Gastrocnemius medialis (tissue), 4 donors: ENCODE results near the gene AFG3L2. TPM values are rescaled to one million over a fixed set of nuclear protein-coding genes. Genes with fewer than 3 reads are reported as not detected.

Source experiments
- ATAC-seq, 2 donors: fragments of 150-250 bp; one replicate each; pipeline ENCODE4 v1.9.1; 2016
- DNase-seq, 2 donors: peaks; one replicate each; pipeline ENCODE4 v3.0.0-alpha.2; 2019
- H3K27ac ChIP-seq, 4 donors: fragments of 200-600 bp; sonication (generic); 1 replicate in 1 of 4; 2 replicates in 3 of 4; pipeline ENCODE4 v1.5.1; 2016 to 2018; ENCODE audit warnings: mild to moderate bottlenecking in 2 of 4, moderate library complexity in 1 of 4
- H3K27me3 ChIP-seq, 3 donors: fragments of 200-600 bp; sonication (generic) in 2 of 3; 1 replicate in 1 of 3; 2 replicates in 2 of 3; pipeline versions ENCODE4 v1.5.1 to v1.6.0; 2016 to 2019; ENCODE audit warnings: mild to moderate bottlenecking in 1 of 3, moderate library complexity in 1 of 3
- H3K36me3 ChIP-seq, 2 donors: fragments of 200-600 bp; sonication (generic) in 1 of 2; one replicate each; pipeline ENCODE4 v1.5.1; 2017 to 2018
- H3K4me1 ChIP-seq, 2 donors: fragments of 200-600 bp; sonication (generic) in 1 of 2; one replicate each; pipeline ENCODE4 v1.5.1; 2016 to 2017; ENCODE audit warnings: mild to moderate bottlenecking in 2 of 2
- H3K4me3 ChIP-seq, 4 donors: fragments of 200-600 bp; sonication (generic) in 3 of 4; 1 replicate in 1 of 4; 2 replicates in 3 of 4; pipeline ENCODE4 v1.5.1; 2016 to 2019; ENCODE audit warnings: mild to moderate bottlenecking in 2 of 4
- H3K9me3 ChIP-seq, 3 donors: fragments of 200-600 bp; sonication (generic) in 2 of 3; 1 replicate in 1 of 3; 2 replicates in 2 of 3; pipeline ENCODE4 v1.5.1; 2016 to 2019
- CTCF ChIP-seq, 5 experiments: fragments of 450-650 bp in 3 of 5; fragments of 200-600 bp in 2 of 5; sonication (generic) in 2 of 5; IDR thresholded peaks in 4 of 5; conservative IDR thresholded peaks in 1 of 5; 1 replicate in 4 of 5; 2 replicates in 1 of 5; pipeline ENCODE4 v1.5.1; 2016 to 2019; ENCODE audit warnings: antibody characterized with exemption in 5 of 5, mild to moderate bottlenecking in 3 of 5, moderate library complexity in 3 of 5
- POLR2A ChIP-seq, 2 donors: fragments of 450-650 bp; IDR thresholded peaks; one replicate each; pipeline ENCODE4 v1.6.1; 2017; ENCODE audit warnings: antibody characterized with exemption in 2 of 2, mild to moderate bottlenecking in 2 of 2, moderate library complexity in 2 of 2
- in situ Hi-C, 4 donors: fragments of 200-750 bp; cut with MboI; loops; one replicate each; pipeline versions ENCODE4 v1.15.0 to v1.8.0; 2017; ENCODE audit warnings: low sequenced_read_pairs in 4 of 4
- intact Hi-C: fragments of 100-400 bp; cut with DNase I; formaldehyde crosslinking; loops from one replicate; pipeline ENCODE4 v1.15.1; 2023; ENCODE audit warnings: low total_unique reads
- total RNA-seq, 4 donors: library from RNA; depleted of rRNA; stranded (reverse); fragments of >200 nt; gene quantifications; one replicate each; pipeline versions ENCODE4 v1.1.0 to v1.2.3, GENCODE V29; 2016

Gene AFG3L2
- total RNA-seq, 4 donors from 2014 or later, result 102 to 166 (median 124) TPM

- DNase-seq (no peak), ATAC-seq (no peak)
- peaks cover 15 to 27% of the 10 kb centered on the region in 2 donors for H3K4me1 ChIP-seq
- no peaks in the 10 kb centered on the region for H3K27me3 ChIP-seq
- intact Hi-C loops, result no loop called here
- peak overlapping the region in 1 of 4 donors; percentile 34 for H3K27ac ChIP-seq
- H3K9me3 ChIP-seq, result no peaks in the 10 kb centered on the region
- H3K36me3 ChIP-seq, result peaks cover 0 to 48% of the 10 kb centered on the region in 2 donors
- no peak for TF ChIP-seq CTCF (IDR thresholded peaks at IDR 0.05 in 4 of 5, conservative IDR thresholded peaks at IDR 0.05 in 1 of 5)
- TF ChIP-seq POLR2A (IDR thresholded peaks at IDR 0.05), result no peak
- in situ Hi-C loops, result no loop called here
- H3K4me3 ChIP-seq, result no peak overlapping the region
Measured at GRCh38 chr18:12366379-12366778, 10.6 kb downstream of the AFG3L2 start.

GRCh38 chr18:12362473-12363174 is 14.4 kb downstream of the AFG3L2 start:
- Histone ChIP-seq H3K4me1 (peaks cover 15 to 19% of the 10 kb centered on the region in 2 donors), H3K9me3 (no peaks in the 10 kb centered on the region), H3K27ac (peak overlapping the region; percentile 18 to 62 (median 53)), H3K36me3 (peaks cover 3 to 78% of the 10 kb centered on the region in 2 donors), H3K27me3 (no peaks in the 10 kb centered on the region), H3K4me3 (no peak overlapping the region)
- in situ Hi-C loops (no loop called here), intact Hi-C loops (no loop called here)
- ATAC-seq (peak; percentile 63 to 81), DNase-seq (no peak)
- TF ChIP-seq CTCF (IDR thresholded peaks at IDR 0.05 in 4 of 5, conservative IDR thresholded peaks at IDR 0.05 in 1 of 5) (no peak), POLR2A (IDR thresholded peaks at IDR 0.05) (no peak)

DNA sequence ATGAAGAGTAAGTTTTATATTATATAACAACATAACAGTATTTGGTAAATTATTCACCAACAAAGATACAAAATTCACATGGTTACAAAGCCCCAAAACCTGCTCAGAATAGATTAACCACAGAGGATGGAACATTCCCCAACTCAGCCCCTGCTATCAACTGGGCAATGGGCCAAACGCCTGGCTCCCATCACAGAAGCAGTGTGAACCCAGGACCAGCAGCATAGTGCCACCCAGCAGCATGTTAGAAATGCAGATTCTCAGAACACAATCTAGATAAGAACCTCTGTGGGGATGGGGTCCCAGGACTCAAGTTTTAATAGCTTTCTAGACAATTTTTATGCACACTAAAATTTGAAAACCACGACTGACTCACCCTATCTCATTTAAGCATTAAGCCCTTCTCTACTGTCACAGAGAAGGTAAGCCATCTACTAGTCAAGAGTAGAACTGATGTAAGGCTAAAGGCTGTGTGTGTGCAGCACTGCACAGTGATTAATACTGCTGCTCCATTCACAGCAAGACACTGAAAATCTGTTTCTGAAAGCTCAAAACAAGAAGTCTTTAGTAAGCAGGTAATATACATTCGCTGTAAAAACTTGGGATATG is 15.2 kb downstream of the AFG3L2 start:
- H3K4me3 ChIP-seq, result no peak overlapping the region

GRCh38 chr18:12359515-12359927 is 17.5 kb downstream of the AFG3L2 start:
- Histone ChIP-seq H3K4me1 (peaks cover 15 to 19% of the 10 kb centered on the region in 2 donors), H3K27ac (no peak overlapping the region)
- no peak for ATAC-seq

More for the DNA sequence above, 15.2 kb downstream of the AFG3L2 start:
- TF ChIP-seq CTCF (IDR thresholded peaks at IDR 0.05 in 4 of 5, conservative IDR thresholded peaks at IDR 0.05 in 1 of 5) (no peak), POLR2A (IDR thresholded peaks at IDR 0.05) (no peak)
- intact Hi-C loops (no loop called here), in situ Hi-C loops (no loop called here)
- H3K4me1 ChIP-seq, result peaks cover 15 to 19% of the 10 kb centered on the region in 2 donors
- DNase-seq (no peak), ATAC-seq (no peak)
- H3K9me3 ChIP-seq, result no peaks in the 10 kb centered on the region
- no peaks in the 10 kb centered on the region for H3K27me3 ChIP-seq
- H3K36me3 ChIP-seq, result peaks cover 3 to 78% of the 10 kb centered on the region in 2 donors
- peak overlapping the region in 2 of 4 donors; percentile 56 to 62 for H3K27ac ChIP-seq

More at GRCh38 chr18:12359515-12359927, 17.5 kb downstream of the AFG3L2 start:
- in situ Hi-C loops (no loop called here), intact Hi-C loops (no loop called here)
- TF ChIP-seq POLR2A (IDR thresholded peaks at IDR 0.05), result no peak
- TF ChIP-seq CTCF (IDR thresholded peaks at IDR 0.05 in 4 of 5, conservative IDR thresholded peaks at IDR 0.05 in 1 of 5), result no peak
- Histone ChIP-seq H3K9me3 (no peaks in the 10 kb centered on the region), H3K27me3 (no peaks in the 10 kb centered on the region), H3K4me3 (no peak overlapping the region), H3K36me3 (peaks cover 3 to 80% of the 10 kb centered on the region in 2 donors)
- DNase-seq, result no peak
